Heart left ventricle (tissue), 16 donors: ENCODE measurements around the gene PTPRH. TPM values are rescaled to one million over a fixed set of nuclear protein-coding genes. Genes with fewer than 3 reads are reported as not detected.

Experiments
- ATAC-seq, 4 donors: fragments of 200-7000 bp; cut with Tn5 transposase; one replicate each; pipeline ENCODE4 v1.9.1; 2020 to 2022; ENCODE audit warnings: moderate library complexity in 4 of 4, mild to moderate bottlenecking in 3 of 4, moderate number of reproducible peaks in 1 of 4
- DNase-seq, 5 donors: peaks; one replicate each; pipeline ENCODE4 v3.0.0-alpha.2; 2020
- H3K27ac ChIP-seq, 12 donors: fragments of 200-600 bp; sonication (generic) in 4 of 12; one replicate each; pipeline versions ENCODE4 v1.5.0 to v1.8.0; 2016 to 2022; ENCODE audit warnings: mild to moderate bottlenecking in 2 of 12
- H3K27me3 ChIP-seq, 9 donors: fragments of 200-600 bp; sonication (generic) in 2 of 9; one replicate each; pipeline versions ENCODE4 v1.5.1 to v1.8.0; 2016 to 2022; ENCODE audit warnings: mild to moderate bottlenecking in 3 of 9
- H3K36me3 ChIP-seq, 9 donors: fragments of 200-600 bp; sonication (generic) in 2 of 9; one replicate each; pipeline versions ENCODE4 v1.5.0 to v1.8.0; 2018 to 2022; ENCODE audit warnings: mild to moderate bottlenecking in 2 of 9
- H3K4me1 ChIP-seq, 12 donors: fragments of 200-600 bp; sonication (generic) in 4 of 12; one replicate each; pipeline versions ENCODE4 v1.5.0 to v1.8.0; 2016 to 2022; ENCODE audit warnings: mild to moderate bottlenecking in 3 of 12
- H3K4me3 ChIP-seq, 12 donors: fragments of 200-600 bp; sonication (generic) in 4 of 12; one replicate each; pipeline versions ENCODE4 v1.5.0 to v1.8.0; 2017 to 2022; ENCODE audit warnings: mild to moderate bottlenecking in 9 of 12, moderate library complexity in 4 of 12
- H3K9me3 ChIP-seq, 12 donors: fragments of 200-600 bp; sonication (generic) in 4 of 12; one replicate each; pipeline versions ENCODE4 v1.5.0 to v1.8.0; 2016 to 2022; ENCODE audit warnings: mild to moderate bottlenecking in 1 of 12
- CTCF ChIP-seq, 12 donors: fragments of 200-600 bp; sonication (generic) in 4 of 12; IDR thresholded peaks; one replicate each; pipeline versions ENCODE4 v1.5.0 to v1.8.0; 2018 to 2022; ENCODE audit warnings: antibody characterized with exemption in 12 of 12, mild to moderate bottlenecking in 5 of 12
- POLR2A ChIP-seq, 2 donors: fragments of 450-650 bp; IDR thresholded peaks; one replicate each; pipeline ENCODE4 v1.6.1; 2017; ENCODE audit warnings: antibody characterized with exemption in 2 of 2, mild to moderate bottlenecking in 2 of 2, moderate library complexity in 2 of 2
- WGBS, 4 donors: extraction: QIAGEN DNeasy Blood & Tissue Kit in 2 of 4; methylation state at CpG; one replicate each; pipeline versions ENCODE4 v1.1.5 to v1.1.7; 2013 to 2018; 5-methylcytosine and 5-hydroxymethylcytosine counted together
- intact Hi-C, 10 donors: fragments of 100-400 bp; cut with DNase I; formaldehyde crosslinking; loops; one replicate each; pipeline versions ENCODE4 v1.11.1 to v1.14.2; 2022
- polyA plus RNA-seq, 2 donors: library from polyadenylated mRNA; stranded (reverse); fragments of 200-250 nt; gene quantifications; one replicate each; pipeline ENCODE4 v1.2.3, GENCODE V29; 2013
- total RNA-seq, 9 donors: library from RNA; depleted of rRNA in 2 of 9; stranded (reverse); fragments of >200 nt in 2 of 9; fragmentation: NEBNext Ultra II Directional in 3 of 9; extraction: Animal tissue kit (Norgen Biotek cat#: 25700) in 3 of 9; gene quantifications; one replicate each; pipeline versions ENCODE4 v1.1.0 to v1.2.4, GENCODE V29; 2016 to 2023
- donor health status: ischemic (EF 13 %, LVEDD 7.1; RV severe dilation, severe dysfunction).
- donor health status: healthy with polysubstance abuse.
- donor health status: DM: no; HTN: yes; CAD: no.
- donor health status: DM: no; HTN: no; CAD: no.
- donor health status: ischemic (EF 25% LVEDD 6.9; RV normal size, moderate dysfunction).
- donor health status: ischemic (EF 25% LVEDD 5.7; RV mildly dilated, moderate dysfunction).
- donor health status: healthy.
- donor health status: DM: yes; HTN: yes; CAD: no.
- donor health status: ischemic (EF 35%, LVEDD 5.7; RV mildly dilated, moderate dysfunction).
- donor health status: nonischemic (EF 11% LVEDD 7.7; RV severe dilation, severe dysfunction).
- donor health status: DM: yes; HTN: yes; CAD: no.
- donor health status: PGD.
- donor health status: ischemic (EF 29% LVEDD 5.4; RV normal size, mild dysfunction).
- donor health status: nonischemic (EF 23%, LVEDD 6.1; RV moderate dilation, normal function).

PTPRH gene
- total and polyA plus RNA-seq, 11 donors = 0.75 to 11.4 (median 2.3) TPM

- peaks cover 0 to 7% (median 0%) of the 10 kb centered on the region in 12 donors for H3K9me3 ChIP-seq
- peaks cover 0 to 16% (median 10%) of the 10 kb centered on the region in 12 donors for H3K4me1 ChIP-seq
- H3K27ac ChIP-seq = no peak overlapping the region
- no peaks in the 10 kb centered on the region for H3K27me3 ChIP-seq
- intact Hi-C loops = no loop called here
- H3K4me3 ChIP-seq = no peak overlapping the region
- no peak for ATAC-seq
- TF ChIP-seq POLR2A (IDR thresholded peaks at IDR 0.05) (no peak), CTCF (IDR thresholded peaks at IDR 0.05) (no peak)
- peaks cover 0 to 7% (median 0%) of the 10 kb centered on the region in 9 donors for H3K36me3 ChIP-seq
- WGBS, 4 donors = 72 to 83% (median 77%) methylated on average over 9 of the region's 9 CpGs
- DNase-seq = no peak
Measured at GRCh38 chr19:55220525-55220924, 11.2 kb upstream of the PTPRH start.

DNA sequence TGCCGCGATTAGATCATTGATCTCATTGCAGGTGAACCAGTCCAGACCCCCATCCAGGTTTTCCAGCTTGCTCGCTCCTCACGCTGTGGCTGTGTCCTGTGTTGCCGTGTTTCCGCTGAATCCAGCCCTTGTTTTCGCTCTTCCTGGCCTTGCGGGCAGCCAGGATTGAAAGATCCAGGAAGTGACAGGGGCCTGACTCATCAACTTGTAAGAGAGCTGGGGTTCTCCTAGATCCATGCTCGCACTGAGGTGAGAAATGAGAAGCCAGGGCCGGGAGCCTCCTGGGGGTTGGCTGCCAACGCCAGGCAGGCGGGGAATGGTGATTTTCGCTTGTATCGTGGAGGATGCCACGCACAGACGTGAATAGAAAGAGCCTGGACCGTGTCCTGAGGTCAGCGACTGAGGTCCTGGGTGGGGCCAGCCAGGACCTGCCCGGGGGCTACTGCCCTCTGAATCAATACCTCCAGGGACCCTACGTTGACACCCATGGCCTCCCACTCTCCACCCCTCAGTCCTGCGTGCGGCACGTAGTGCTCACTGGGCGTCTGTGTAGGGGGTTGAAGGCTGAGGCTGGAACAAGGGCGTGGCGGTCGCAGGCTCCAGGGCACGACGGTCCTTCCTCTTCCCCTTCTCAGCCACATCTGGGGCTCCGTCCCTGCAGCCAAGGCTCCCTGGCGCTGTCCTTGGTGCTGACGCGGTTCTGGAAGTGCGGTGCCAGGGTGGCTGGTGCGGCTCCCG lies 7.3 kb upstream of the PTPRH start:
- DNase-seq = peak; percentile 75 to 89 (median 85)
- peaks cover 0 to 12% (median 6%) of the 10 kb centered on the region in 12 donors for H3K9me3 ChIP-seq
- WGBS, 4 donors = 4 to 6% (median 4%) methylated on average over 31 to 36 of the region's 36 CpGs
- H3K36me3 ChIP-seq = no peaks in the 10 kb centered on the region
- no peaks in the 10 kb centered on the region for H3K27me3 ChIP-seq
- ATAC-seq = peak; percentile 89 to 95 (median 92)
- H3K4me3 ChIP-seq = peak overlapping the region in 11 of 12 donors; percentile 7 to 60 (median 56)
- intact Hi-C loops = loop anchor here in 3 of 10 donors (2.0 to 5.0 kb wide), 2 partner anchors 41 to 42 kb away; partner anchors contain the start of gene PPP6R1 (in 3 of the 3)
- H3K4me1 ChIP-seq = peaks cover 0 to 16% (median 10%) of the 10 kb centered on the region in 12 donors
- TF ChIP-seq POLR2A (IDR thresholded peaks at IDR 0.05) (no peak), CTCF (IDR thresholded peaks at IDR 0.05) (no peak)
- peak overlapping the region in 10 of 12 donors; percentile 30 to 89 (median 68) for H3K27ac ChIP-seq

DNA sequence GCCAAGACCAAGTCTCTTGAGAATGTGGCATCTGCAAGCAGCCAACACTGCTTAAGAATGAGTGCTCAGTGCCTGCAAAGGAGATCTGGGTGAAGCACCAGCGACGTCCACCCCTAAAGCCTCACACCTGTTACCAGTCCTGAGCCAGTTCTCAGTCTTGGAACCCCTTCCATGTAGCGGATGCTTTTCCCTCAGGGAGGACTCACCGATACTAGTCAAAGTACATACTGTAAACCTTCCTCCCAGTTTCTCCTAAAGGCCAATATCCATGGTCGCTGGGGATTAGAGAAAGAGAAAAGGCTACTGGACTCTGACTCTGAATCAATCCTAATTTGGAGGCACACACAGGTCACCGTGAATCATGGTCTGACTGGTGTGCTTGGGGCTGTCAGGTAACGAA lies 4.2 kb upstream of the PTPRH start:
- Histone ChIP-seq H3K27ac (no peak overlapping the region), H3K4me3 (no peak overlapping the region), H3K27me3 (no peaks in the 10 kb centered on the region), H3K36me3 (no peaks in the 10 kb centered on the region), H3K4me1 (peaks cover 0 to 27% (median 12%) of the 10 kb centered on the region in 12 donors), H3K9me3 (peaks cover 0 to 8% (median 4%) of the 10 kb centered on the region in 12 donors)
- ATAC-seq = no peak
- TF ChIP-seq CTCF (IDR thresholded peaks at IDR 0.05) = no peak
- no peak for TF ChIP-seq POLR2A (IDR thresholded peaks at IDR 0.05)
- WGBS, 4 donors = 77 to 84% (median 81%) methylated on average over 6 to 7 of the region's 7 CpGs
- intact Hi-C loops = loop anchor here in 1 of 10 donors (5.0 kb wide), 1 partner anchor 44 kb away; the partner anchor contains the start of gene PPP6R1
- DNase-seq = no peak

DNA sequence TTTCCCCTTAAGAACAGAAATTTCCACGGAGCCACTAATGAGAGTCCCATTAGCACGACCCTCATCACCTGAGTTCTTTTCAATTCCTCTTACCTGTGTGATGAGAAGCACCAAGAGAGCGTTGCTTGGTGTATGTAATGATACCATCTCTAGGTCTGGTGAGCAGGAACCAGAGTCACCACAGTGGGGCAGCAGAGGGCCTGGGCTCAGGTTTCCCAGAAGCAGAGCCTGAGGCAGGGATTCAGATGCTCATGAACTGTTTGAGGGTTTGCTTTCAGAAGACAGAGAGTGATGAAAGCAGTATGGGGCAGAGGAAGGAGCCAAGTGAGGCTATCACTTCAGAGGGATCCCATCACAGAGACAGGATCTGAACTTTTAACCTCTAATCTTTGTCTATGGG lies 3.1 kb upstream of the PTPRH start:
- H3K27ac ChIP-seq = no peak overlapping the region
- DNase-seq = no peak
- H3K27me3 ChIP-seq = no peaks in the 10 kb centered on the region

More for the DNA sequence above, 3.1 kb upstream of the PTPRH start:
- H3K9me3 ChIP-seq = peaks cover 0 to 8% (median 4%) of the 10 kb centered on the region in 12 donors
- no peak for TF ChIP-seq POLR2A (IDR thresholded peaks at IDR 0.05)
- TF ChIP-seq CTCF (IDR thresholded peaks at IDR 0.05) = peak in 2 of 12 donors; percentile 26 to 30
- H3K4me3 ChIP-seq = no peak overlapping the region
- H3K36me3 ChIP-seq = no peaks in the 10 kb centered on the region
- WGBS, 4 donors = 81 to 93% (median 85%) methylated on average over 3 of the region's 3 CpGs
- intact Hi-C loops = loop anchor here in 1 of 10 donors (5.0 kb wide), 1 partner anchor 45 kb away; the partner anchor contains the start of gene PPP6R1
- ATAC-seq = no peak
- H3K4me1 ChIP-seq = peaks cover 0 to 25% (median 12%) of the 10 kb centered on the region in 12 donors
